ENCODE data around the gene DHFR.

- TF ChIP-seq POLR2AphosphoS5 (IDR thresholded peaks at IDR 0.05; ENCODE audit: low read depth, low read length), result no peak
- no peak for TF ChIP-seq POLR2A (IDR thresholded peaks at IDR 0.05; ENCODE audit: low read depth, low read length)
Measured at GRCh38 chr5:80662108-80662507, 7.3 kb upstream of the DHFR start.

Data from GM12892 (cell line).